Measurements from ENCODE around the gene RPL29.
A peak's percentile ranks its signal among the peaks of the same experiment; 100 is the strongest.

RPL29 gene

DNA sequence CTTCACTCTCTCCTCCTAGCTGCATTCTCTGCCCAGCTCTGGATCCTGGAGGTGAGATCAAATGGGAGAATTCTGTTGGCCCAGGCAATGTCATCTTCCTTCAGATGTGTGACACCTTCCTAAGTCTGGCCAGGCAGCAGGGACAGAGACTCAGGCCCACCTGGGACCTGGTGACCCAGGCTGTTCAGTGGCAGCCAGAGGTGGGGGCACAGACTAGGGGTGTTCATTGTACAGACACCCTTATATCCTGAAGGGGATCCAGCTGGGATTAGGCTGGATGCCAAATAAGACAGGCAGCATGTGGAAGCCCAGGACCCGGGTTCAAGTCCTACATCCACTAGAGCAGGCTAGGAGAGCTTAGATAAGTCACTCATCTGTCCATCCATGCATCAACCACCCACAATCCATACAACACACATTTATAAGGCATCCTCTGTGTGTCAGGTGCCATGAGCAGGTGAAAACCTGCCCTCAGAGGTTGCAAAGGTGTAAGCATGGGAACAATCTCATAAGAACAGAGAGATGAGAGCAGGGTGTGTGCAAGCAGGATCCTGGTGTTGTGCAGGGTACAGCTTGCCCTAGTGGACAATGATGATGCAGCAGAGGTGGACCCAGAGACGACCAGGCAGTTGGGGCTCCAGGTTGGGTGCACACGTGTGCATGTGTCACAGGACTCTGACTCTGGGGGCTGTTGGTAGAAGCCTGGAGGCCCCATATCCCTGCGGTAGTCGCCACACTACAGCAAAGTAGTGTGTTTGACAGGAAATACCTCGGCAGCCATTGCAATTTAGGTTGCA lies 18.3 kb upstream of the RPL29 start:
- no peak for DNase-seq (ENCODE audit: low read depth)
- TF ChIP-seq, protein P1, sequence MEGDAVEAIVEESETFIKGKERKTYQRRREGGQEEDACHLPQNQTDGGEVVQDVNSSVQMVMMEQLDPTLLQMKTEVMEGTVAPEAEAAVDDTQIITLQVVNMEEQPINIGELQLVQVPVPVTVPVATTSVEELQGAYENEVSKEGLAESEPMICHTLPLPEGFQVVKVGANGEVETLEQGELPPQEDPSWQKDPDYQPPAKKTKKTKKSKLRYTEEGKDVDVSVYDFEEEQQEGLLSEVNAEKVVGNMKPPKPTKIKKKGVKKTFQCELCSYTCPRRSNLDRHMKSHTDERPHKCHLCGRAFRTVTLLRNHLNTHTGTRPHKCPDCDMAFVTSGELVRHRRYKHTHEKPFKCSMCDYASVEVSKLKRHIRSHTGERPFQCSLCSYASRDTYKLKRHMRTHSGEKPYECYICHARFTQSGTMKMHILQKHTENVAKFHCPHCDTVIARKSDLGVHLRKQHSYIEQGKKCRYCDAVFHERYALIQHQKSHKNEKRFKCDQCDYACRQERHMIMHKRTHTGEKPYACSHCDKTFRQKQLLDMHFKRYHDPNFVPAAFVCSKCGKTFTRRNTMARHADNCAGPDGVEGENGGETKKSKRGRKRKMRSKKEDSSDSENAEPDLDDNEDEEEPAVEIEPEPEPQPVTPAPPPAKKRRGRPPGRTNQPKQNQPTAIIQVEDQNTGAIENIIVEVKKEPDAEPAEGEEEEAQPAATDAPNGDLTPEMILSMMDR (IDR thresholded peaks at IDR 0.05; ENCODE audit: insufficient read depth, low read depth, low read length, missing control alignments): peak; percentile 14
- no peak overlapping the region for H3K4me3 ChIP-seq (ENCODE audit: low read length)

DNA sequence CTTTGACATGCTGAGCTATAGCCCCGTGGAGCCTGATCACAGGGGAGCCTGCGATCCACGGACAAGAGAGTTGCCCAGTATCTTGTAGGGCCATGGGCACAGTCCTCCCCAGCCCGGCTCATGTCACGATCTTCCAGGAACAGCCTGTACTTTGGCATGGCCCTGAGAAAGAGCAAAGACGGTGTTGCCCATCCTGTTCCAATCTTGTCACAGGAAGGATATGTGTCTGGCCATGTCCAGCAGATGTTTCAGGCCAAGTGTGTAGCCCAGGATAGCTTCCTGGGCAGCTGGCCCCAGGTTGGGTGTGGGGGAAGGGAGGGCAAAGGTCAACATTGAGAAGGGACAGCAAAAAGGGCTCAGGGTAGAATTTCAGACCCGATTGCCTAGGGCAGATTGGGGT lies 17.0 kb upstream of the RPL29 start:
- TF ChIP-seq, protein P1 (IDR thresholded peaks at IDR 0.05; ENCODE audit: insufficient read depth, low read depth, low read length, missing control alignments): no peak
- no peak for DNase-seq (ENCODE audit: low read depth)
- H3K4me3 ChIP-seq (ENCODE audit: low read length): no peak overlapping the region

DNA sequence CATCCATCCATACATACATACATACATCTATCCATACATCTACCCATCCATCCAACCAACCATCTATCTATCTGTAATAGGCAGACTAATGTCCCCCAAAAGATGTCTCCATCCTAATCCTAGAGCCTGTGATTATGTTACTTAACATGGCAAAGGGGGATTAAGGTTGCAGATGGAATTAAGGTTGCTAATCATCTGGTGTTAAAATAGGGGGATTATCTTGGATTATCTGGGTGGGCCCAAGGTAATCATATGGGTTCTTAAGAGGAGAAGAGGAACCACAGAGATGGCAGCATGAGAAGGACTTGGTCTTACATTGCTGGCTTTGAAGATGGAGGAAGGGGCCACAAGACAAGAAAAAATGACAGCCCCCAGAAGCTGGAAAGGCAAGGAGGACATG lies 14.7 kb upstream of the RPL29 start:
- no peak for DNase-seq (ENCODE audit: low read depth)
- TF ChIP-seq, protein P1 (IDR thresholded peaks at IDR 0.05; ENCODE audit: insufficient read depth, low read depth, low read length, missing control alignments): no peak
- no peak overlapping the region for H3K4me3 ChIP-seq (ENCODE audit: low read length)

DNA sequence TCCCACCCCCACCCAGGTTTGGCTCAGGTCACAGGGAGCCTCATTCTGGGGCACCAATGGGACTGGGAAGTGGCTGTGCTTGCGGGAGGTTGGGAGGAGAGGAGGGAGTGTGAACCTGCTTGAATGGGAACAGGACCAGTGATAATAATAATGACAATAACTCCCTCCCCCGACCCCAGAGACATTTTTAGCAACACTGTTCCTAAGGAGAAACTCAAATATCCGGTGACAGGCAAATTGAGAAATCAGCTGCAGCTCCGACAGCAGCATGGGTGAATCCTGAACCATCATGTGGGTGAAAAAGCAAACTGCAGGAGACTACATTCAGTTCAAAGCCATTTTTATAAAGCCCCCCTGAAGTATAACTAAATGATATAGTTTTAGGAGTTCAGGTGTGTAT lies 11.6 kb upstream of the RPL29 start:
- DNase-seq (ENCODE audit: low read depth): no peak
- H3K4me3 ChIP-seq (ENCODE audit: low read length): no peak overlapping the region
- TF ChIP-seq, protein P1 (IDR thresholded peaks at IDR 0.05; ENCODE audit: insufficient read depth, low read depth, low read length, missing control alignments): no peak

DNA sequence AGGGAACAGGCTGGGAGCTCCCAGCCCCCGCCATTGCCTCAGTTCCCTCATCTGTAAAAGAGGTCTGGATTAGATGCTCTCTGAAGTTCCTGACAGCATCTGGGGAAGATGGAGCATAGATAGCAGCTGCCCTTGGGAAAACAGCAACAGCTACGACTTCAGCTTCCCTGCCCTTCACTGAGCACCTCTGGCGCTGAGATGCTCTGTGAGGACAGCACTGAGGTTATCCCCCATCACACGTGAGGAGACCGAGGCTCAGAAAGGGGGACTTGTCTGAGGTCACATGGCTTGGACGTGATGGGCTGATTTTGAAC lies 11.1 kb upstream of the RPL29 start:
- TF ChIP-seq, protein P1 (IDR thresholded peaks at IDR 0.05; ENCODE audit: insufficient read depth, low read depth, low read length, missing control alignments): no peak
- H3K4me3 ChIP-seq (ENCODE audit: low read length): no peak overlapping the region
- DNase-seq (ENCODE audit: low read depth): no peak

DNA sequence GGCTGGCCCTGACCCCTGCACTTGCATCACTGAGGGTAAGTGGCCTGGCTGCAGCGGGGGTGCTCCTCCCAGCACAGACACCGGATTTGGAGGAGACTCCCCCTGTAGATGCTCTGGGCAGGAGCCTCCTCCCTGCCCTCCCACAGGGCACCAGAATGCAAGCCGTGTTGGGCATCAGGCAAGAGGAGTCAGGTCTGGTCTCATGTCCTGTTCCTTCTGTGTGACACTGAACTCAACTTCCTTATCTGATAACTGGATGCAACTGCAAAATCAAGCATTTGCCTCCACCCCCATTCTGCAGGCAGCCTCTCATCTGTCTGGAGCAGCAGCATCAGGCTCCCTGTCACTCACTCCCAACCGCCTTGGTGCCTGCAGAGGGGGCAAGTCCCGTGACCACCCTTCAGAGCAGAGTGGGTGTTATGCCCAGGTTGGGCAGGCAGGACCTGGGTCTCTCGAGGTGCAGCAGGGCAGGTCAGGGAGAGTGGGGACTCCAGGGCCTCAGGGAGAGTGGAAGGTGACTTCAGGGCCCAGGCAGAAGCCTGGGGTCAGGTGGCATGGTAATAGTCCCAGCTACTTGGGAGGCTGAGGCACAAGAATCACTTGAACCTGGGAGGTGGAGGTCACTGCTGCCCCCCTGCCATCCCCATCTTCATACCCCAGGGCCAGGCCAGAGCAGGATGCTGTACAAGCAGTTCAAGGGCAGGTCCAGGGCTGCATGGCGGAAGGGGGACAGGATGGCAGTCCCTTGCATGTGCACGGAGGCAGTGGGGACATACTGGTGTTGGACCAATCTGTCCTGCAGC lies 10.5 kb upstream of the RPL29 start:
- no peak for DNase-seq (ENCODE audit: low read depth)
- H3K4me3 ChIP-seq (ENCODE audit: low read length): no peak overlapping the region
- TF ChIP-seq, protein P1 (IDR thresholded peaks at IDR 0.05; ENCODE audit: insufficient read depth, low read depth, low read length, missing control alignments): no peak
